HEK293 (cell line): ENCODE measurements around the gene SFN.
A peak's percentile ranks its signal among the peaks of the same experiment; 100 is the strongest.

ENCODE experiments used
- CTCF ChIA-PET: fragments of 350-600 bp; formaldehyde crosslinking; extraction: SDS; loops from one replicate; lab custom pipeline; 2021; ENCODE audit warnings: antibody characterized with exemption; lab: Yijun Ruan, JAX
- POLR2A ChIA-PET: fragments of 300-600 bp; formaldehyde crosslinking; extraction: SDS; loops from one replicate; lab custom pipeline; 2020; ENCODE audit warnings: antibody characterized with exemption, inconsistent platforms; lab: Yijun Ruan, JAX
- H3K27ac ChIP-seq: fragments of 200-500 bp; sonication (Bioruptor generic); 2 replicates; pipeline ENCODE4 v1.5.1; 2014; ENCODE audit warnings: low read depth, low read length, control low read depth, inconsistent platforms; ENCODE audit errors: extremely low read depth
- H3K36me3 ChIP-seq, 2 experiments: fragments of 200-500 bp in 1 of 2; sonication (Bioruptor generic) in 1 of 2; 1 replicate in 1 of 2; 2 replicates in 1 of 2; pipeline ENCODE4 v1.5.1; 2014 to 2017; ENCODE audit warnings: inconsistent platforms in 2 of 2, low read length in 2 of 2; ENCODE audit not compliant: control insufficient read depth in 2 of 2, insufficient read depth in 1 of 2
- H3K4me1 ChIP-seq: fragments of 200-500 bp; sonication (Bioruptor generic); 2 replicates; pipeline ENCODE4 v1.5.1; 2014; ENCODE audit warnings: mild to moderate bottlenecking, low read length, inconsistent platforms; ENCODE audit not compliant: control insufficient read depth, insufficient read depth
- H3K4me3 ChIP-seq: 2 replicates; pipeline ENCODE4 v1.5.1; 2011; ENCODE audit warnings: low read depth, mild to moderate bottlenecking, control low read depth, low read length, moderate library complexity
- H3K9me3 ChIP-seq: fragments of 200-500 bp; sonication (Bioruptor generic); 2 replicates; pipeline ENCODE4 v1.5.1; 2014; ENCODE audit warnings: low read depth, low read length, inconsistent platforms; ENCODE audit not compliant: control insufficient read depth, insufficient read depth
- GLI2 ChIP-seq: fragments of 450-650 bp; formaldehyde crosslinking; IDR thresholded peaks from 2 replicates; pipeline ENCODE4; 2017; ENCODE audit warnings: missing biosample characterization, missing genetic modification characterization, low read depth, borderline replicate concordance
- HIC1 ChIP-seq: fragments of 450-650 bp; formaldehyde crosslinking; IDR thresholded peaks from 2 replicates; pipeline ENCODE4 v1.5.1; 2016; ENCODE audit warnings: missing biosample characterization, missing genetic modification characterization
- IKZF3 ChIP-seq: fragments of 450-650 bp; IDR thresholded peaks from 2 replicates; pipeline ENCODE4 v1.5.0; 2018; ENCODE audit warnings: missing biosample characterization, mild to moderate bottlenecking, missing genetic modification characterization, moderate library complexity
- MYNN ChIP-seq: fragments of 450-650 bp; formaldehyde crosslinking; IDR thresholded peaks from 2 replicates; pipeline ENCODE4 v1.5.1; 2016; ENCODE audit warnings: missing biosample characterization, missing genetic modification characterization, borderline replicate concordance
- PRDM6 ChIP-seq: fragments of 450-650 bp; formaldehyde crosslinking; IDR thresholded peaks from 2 replicates; pipeline ENCODE4 v1.5.1; 2017; ENCODE audit warnings: missing biosample characterization, missing genetic modification characterization
- TCF7L2 ChIP-seq: IDR thresholded peaks from 2 replicates; pipeline ENCODE4 v1.6.1; 2011; ENCODE audit warnings: low read depth, mild to moderate bottlenecking, inconsistent platforms, low read length, moderate library complexity, borderline replicate concordance
- YY1 ChIP-seq: fragments of 450-650 bp; formaldehyde crosslinking; IDR thresholded peaks from 2 replicates; pipeline ENCODE4 v1.5.1; 2018; ENCODE audit warnings: missing biosample characterization, missing genetic modification characterization
- ZBTB11 ChIP-seq: fragments of 450-650 bp; formaldehyde crosslinking; conservative IDR thresholded peaks from 2 replicates; pipeline ENCODE4 v1.5.1; 2016; ENCODE audit warnings: low read depth, missing biosample characterization, missing genetic modification characterization
- ZFP37 ChIP-seq: fragments of 450-650 bp; formaldehyde crosslinking; IDR thresholded peaks from 2 replicates; pipeline ENCODE4 v1.5.1; 2016; ENCODE audit warnings: missing biosample characterization, missing genetic modification characterization
- ZNF132 ChIP-seq: fragments of 450-650 bp; formaldehyde crosslinking; IDR thresholded peaks from 2 replicates; pipeline ENCODE4 v1.5.1; 2017; ENCODE audit warnings: missing biosample characterization, missing genetic modification characterization, borderline replicate concordance
- ZNF16 ChIP-seq: fragments of 450-650 bp; formaldehyde crosslinking; IDR thresholded peaks from 2 replicates; pipeline ENCODE4 v1.5.1; 2016; ENCODE audit warnings: low read depth, missing biosample characterization, missing genetic modification characterization
- ZNF280D ChIP-seq: fragments of 450-650 bp; formaldehyde crosslinking; IDR thresholded peaks from 2 replicates; pipeline ENCODE4 v1.5.1; 2016; ENCODE audit warnings: missing biosample characterization, missing genetic modification characterization
- ZNF366 ChIP-seq: fragments of 450-650 bp; formaldehyde crosslinking; conservative IDR thresholded peaks from 2 replicates; pipeline ENCODE4 v1.5.1; 2016; ENCODE audit warnings: missing biosample characterization, missing genetic modification characterization
- ZNF394 ChIP-seq: fragments of 450-650 bp; formaldehyde crosslinking; IDR thresholded peaks from 2 replicates; pipeline ENCODE4 v1.5.1; 2016; ENCODE audit warnings: missing biosample characterization, missing genetic modification characterization, mild to moderate bottlenecking, moderate library complexity, borderline replicate concordance
- ZNF423 ChIP-seq: fragments of 450-650 bp; formaldehyde crosslinking; IDR thresholded peaks from 2 replicates; pipeline ENCODE4 v1.5.1; 2016; ENCODE audit warnings: missing biosample characterization, missing genetic modification characterization
- ZNF654 ChIP-seq: fragments of 450-650 bp; formaldehyde crosslinking; IDR thresholded peaks from 2 replicates; pipeline ENCODE4 v1.5.1; 2016; ENCODE audit warnings: low read depth, missing biosample characterization, missing genetic modification characterization
- ZNF658 ChIP-seq: fragments of 450-650 bp; formaldehyde crosslinking; IDR thresholded peaks from 2 replicates; pipeline ENCODE4; 2016; ENCODE audit warnings: missing biosample characterization, missing genetic modification characterization
- ZNF677 ChIP-seq: fragments of 450-650 bp; IDR thresholded peaks from 2 replicates; pipeline ENCODE4 v1.5.0; 2018; ENCODE audit warnings: missing biosample characterization, mild to moderate bottlenecking, missing genetic modification characterization, moderate library complexity

SFN gene

GRCh38 chr1:26913389-26913753 is 50.4 kb downstream of the SFN start:
- no peaks in the 10 kb centered on the region for H3K9me3 ChIP-seq
- POLR2A ChIA-PET: interaction anchor here (0.9 to 1.2 kb wide), 2 partner anchors 8 to 13 kb away, joined by 3 to 4 read pairs; partner anchors contain the start of genes GPATCH3 and NUDC
- H3K4me3 ChIP-seq: no peak overlapping the region
- peaks cover 8% of the 10 kb centered on the region for H3K4me1 ChIP-seq
- CTCF ChIA-PET: interaction anchor here (1.5 kb wide), 1 partner anchor 14 kb away, joined by 4 read pairs; no protein-coding TSS in a partner anchor
- no peaks in the 10 kb centered on the region for H3K36me3 ChIP-seq
- H3K27ac ChIP-seq: peak overlapping the region; percentile 45; the same call in 1 of the 2 replicates
- TF ChIP-seq ZNF654 (no peak), TCF7L2 (no peak), GLI2 (tag by site-specific recombination) (no peak), ZNF366 (tag by site-specific recombination) (no peak), YY1 (tag by site-specific recombination) (no peak), ZNF280D (tag by site-specific recombination) (no peak), ZFP37 (tag by site-specific recombination) (no peak), ZBTB11 (no peak), ZNF677 (tag by site-specific recombination) (no peak), MYNN (tag by site-specific recombination) (no peak), PRDM6 (tag by site-specific recombination) (no peak), ZNF658 (tag by site-specific recombination) (no peak), IKZF3 (tag by site-specific recombination) (no peak), ZNF16 (tag by site-specific recombination) (no peak), ZNF132 (tag by site-specific recombination) (no peak), ZNF423 (tag by site-specific recombination) (no peak), ZNF394 (tag by site-specific recombination) (no peak), HIC1 (tag by site-specific recombination) (no peak)
